Activated CD4-positive, alpha-beta T cell treated with anti-CD3 and anti-CD28 coated beads, Interleukin-2, amount 10 ng/mL, durations not matched to agents 7 days and 5 days (primary cell): ENCODE data around the gene TDRD10. TPM values are rescaled to one million over a fixed set of nuclear protein-coding genes. Genes with fewer than 3 reads are reported as not detected.

ENCODE experiments used
- CTCF ChIA-PET: fragments of 350-600 bp; sonication (Branson Sonifier 250); formaldehyde crosslinking; loops from one replicate; lab custom pipeline; 2021; ENCODE audit warnings: antibody characterized with exemption; lab: Charles Lee
- POLR2A ChIA-PET: fragments of 350-600 bp; sonication (Branson Sonifier 250); formaldehyde crosslinking; loops from one replicate; lab custom pipeline; 2021; ENCODE audit warnings: antibody characterized with exemption; lab: Charles Lee
- DNase-seq: peaks from one replicate; pipeline ENCODE4 v3.0.0-alpha.2; 2020
- H3K27ac Mint-ChIP-seq: one replicate; pipeline ENCODE4 v1.8.0; 2021; ENCODE audit warnings: mild to moderate bottlenecking, moderate library complexity, mixed read lengths
- H3K27me3 Mint-ChIP-seq: one replicate; pipeline ENCODE4 v1.8.0; 2021; ENCODE audit warnings: mixed read lengths
- H3K36me3 Mint-ChIP-seq: one replicate; pipeline ENCODE4 v1.8.0; 2021; ENCODE audit warnings: low read depth, mixed read lengths
- H3K4me1 Mint-ChIP-seq: one replicate; pipeline ENCODE4 v1.8.0; 2021; ENCODE audit warnings: mixed read lengths
- H3K4me3 Mint-ChIP-seq: one replicate; pipeline ENCODE4 v1.8.0; 2021; ENCODE audit warnings: mild to moderate bottlenecking, moderate library complexity, mixed read lengths
- H3K9me3 Mint-ChIP-seq: one replicate; pipeline ENCODE4 v1.8.0; 2021; ENCODE audit warnings: mixed read lengths
- total RNA-seq, 2 experiments: library from RNA; stranded (reverse); gene quantifications; one replicate each; pipeline ENCODE4 v1.2.3, GENCODE V29; 2021

TDRD10 gene
- total RNA-seq, 2 experiments from 2014 or later = not detected

DNA sequence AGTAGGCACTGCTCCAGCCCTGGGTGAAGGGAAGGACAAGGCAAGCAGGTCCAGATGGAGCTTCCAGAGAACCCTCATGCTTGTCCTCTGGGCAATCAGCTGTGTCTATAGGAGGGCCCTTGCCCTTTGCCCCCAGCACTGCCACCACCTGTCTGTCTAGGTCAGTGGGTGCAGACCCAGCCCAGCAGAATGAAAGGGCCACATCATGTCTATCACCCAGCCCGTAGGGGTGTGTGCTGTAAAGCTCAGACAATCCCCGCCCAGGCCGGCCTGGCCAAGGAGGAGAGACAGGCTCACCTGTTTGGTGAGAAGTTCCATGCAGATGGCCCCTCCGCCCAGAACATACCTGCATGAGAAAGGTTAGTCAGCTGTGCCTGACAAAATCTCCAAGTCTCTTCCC, 49.5 kb downstream of the TDRD10 start:
- no peaks in the 10 kb centered on the region for H3K27me3 Mint-ChIP-seq
- DNase-seq = no peak
- ChIA-PET POLR2A (no interaction called here), CTCF (interaction anchor here (0.6 kb wide), 1 partner anchor 1482 kb away, joined by 3 read pairs; no protein-coding TSS in a partner anchor)
- peaks cover 69% of the 10 kb centered on the region for H3K36me3 Mint-ChIP-seq
- no peak overlapping the region for H3K27ac Mint-ChIP-seq
- H3K4me3 Mint-ChIP-seq = no peak overlapping the region
- peaks cover 32% of the 10 kb centered on the region for H3K4me1 Mint-ChIP-seq
- H3K9me3 Mint-ChIP-seq = no peaks in the 10 kb centered on the region

DNA sequence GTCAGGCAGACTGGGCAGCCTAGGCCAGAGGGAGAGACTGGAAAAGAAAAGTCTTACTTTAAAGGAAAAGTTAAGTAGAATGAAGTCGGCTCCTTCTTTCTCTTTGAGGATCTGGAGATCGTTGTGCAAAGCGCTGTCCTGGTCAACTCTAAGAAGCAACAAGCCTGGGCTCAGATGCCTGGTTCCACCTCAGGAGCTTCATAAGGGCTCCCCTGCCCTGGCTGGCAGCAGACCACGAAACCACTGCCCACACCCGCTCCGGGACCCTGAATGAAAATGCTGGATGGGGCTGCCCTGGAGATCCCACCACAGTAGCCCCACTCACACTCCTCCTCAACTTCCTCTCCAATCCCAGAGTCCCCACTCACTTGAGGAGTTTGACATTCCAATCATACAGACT, 50.0 kb downstream of the TDRD10 start:
- CTCF ChIA-PET = interaction anchor here (0.9 kb wide), 1 partner anchor 73 kb away, joined by 4 read pairs; no protein-coding TSS in a partner anchor
- no peak for DNase-seq

DNA sequence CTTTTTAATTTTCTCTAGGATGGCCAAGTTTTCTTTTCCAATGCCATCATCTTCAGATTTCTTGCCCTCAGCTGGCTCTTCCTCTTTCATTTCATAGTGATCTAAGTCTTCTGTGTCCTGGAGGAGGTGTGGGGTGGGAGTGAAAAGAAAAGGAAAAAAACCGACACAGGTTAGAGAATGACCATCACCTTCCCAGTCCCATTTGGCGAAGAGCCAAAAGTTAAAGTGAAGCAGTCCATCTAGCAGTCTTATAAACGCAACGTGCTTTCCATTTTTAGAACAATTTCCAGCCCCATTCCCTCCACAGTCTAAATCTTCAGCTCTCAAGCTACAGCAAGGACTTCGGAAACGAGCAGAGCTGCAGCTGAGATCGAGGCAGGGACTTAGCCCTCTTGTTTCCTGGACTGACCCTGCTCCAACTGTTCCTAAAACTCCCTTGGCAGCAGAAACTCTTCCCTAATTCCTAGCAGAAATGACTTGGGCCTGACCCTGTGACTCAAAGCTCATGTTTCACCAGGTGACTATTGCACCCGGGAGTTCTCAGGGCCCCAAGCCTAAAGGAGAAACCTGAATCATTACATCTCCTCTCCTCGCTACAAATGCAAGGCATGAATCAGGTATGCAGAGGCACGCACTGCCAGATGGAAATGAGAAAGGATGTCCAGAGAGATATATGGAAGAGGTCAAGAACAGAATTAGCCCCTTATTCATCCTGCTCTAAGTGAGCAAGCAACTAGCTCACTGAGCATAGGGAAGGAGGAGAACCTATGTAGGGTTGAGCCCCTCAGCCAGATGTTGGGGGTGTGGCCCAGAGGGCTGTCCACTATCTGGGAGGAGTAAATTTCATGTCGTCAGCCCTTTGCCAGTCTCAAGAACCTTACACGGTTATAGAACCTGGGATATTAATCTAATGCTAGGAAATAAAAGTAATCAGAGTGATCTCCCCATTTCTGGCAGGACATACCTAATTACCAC, 51.3 kb downstream of the TDRD10 start:
- H3K9me3 Mint-ChIP-seq = no peaks in the 10 kb centered on the region
- POLR2A ChIA-PET = no interaction called here

More for the DNA sequence above, 50.0 kb downstream of the TDRD10 start:
- Mint-ChIP-seq H3K27ac (no peak overlapping the region), H3K9me3 (no peaks in the 10 kb centered on the region), H3K4me1 (peaks cover 37% of the 10 kb centered on the region), H3K36me3 (peaks cover 70% of the 10 kb centered on the region), H3K4me3 (no peak overlapping the region), H3K27me3 (no peaks in the 10 kb centered on the region)
- POLR2A ChIA-PET = no interaction called here

DNA sequence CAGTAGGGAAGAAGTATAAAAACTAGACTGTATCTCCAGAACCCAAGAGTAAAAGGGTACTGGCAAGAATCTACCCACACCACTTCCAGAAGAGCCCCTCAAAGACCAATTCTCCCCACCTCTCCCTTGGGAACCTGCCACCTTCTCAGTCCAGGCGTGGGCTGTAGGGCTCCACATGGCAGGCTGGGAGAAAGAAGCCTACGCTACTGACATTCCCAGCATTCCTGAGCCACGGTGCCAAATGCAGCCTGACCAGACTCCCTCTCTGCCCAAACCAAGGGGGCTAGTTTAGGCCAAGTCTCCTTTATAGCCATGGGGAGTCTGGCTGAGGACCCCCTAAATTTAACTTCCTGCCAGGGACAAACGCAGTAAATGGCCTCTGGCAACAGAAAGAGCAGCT, 54.4 kb downstream of the TDRD10 start:
- ChIA-PET CTCF (interaction anchor here (1.0 to 1.6 kb wide), 2 partner anchors 10 to 14 kb away, joined by 3 to 4 read pairs; no protein-coding TSS in a partner anchor), POLR2A (no interaction called here)
- Mint-ChIP-seq H3K27me3 (no peaks in the 10 kb centered on the region), H3K9me3 (no peaks in the 10 kb centered on the region), H3K27ac (peak overlapping the region; percentile 64), H3K36me3 (peaks cover 53% of the 10 kb centered on the region), H3K4me1 (peaks cover 42% of the 10 kb centered on the region), H3K4me3 (peak overlapping the region; percentile 87)
- DNase-seq = no peak

More for the DNA sequence above, 51.3 kb downstream of the TDRD10 start:
- Mint-ChIP-seq H3K4me1 (peaks cover 40% of the 10 kb centered on the region), H3K4me3 (no peak overlapping the region), H3K27me3 (no peaks in the 10 kb centered on the region), H3K36me3 (peaks cover 76% of the 10 kb centered on the region), H3K27ac (no peak overlapping the region)
- CTCF ChIA-PET = interaction anchor here (1.3 to 1.4 kb wide), 2 partner anchors 14 to 74 kb away, joined by 3 to 5 read pairs; no protein-coding TSS in a partner anchor
- DNase-seq = no peak

DNA sequence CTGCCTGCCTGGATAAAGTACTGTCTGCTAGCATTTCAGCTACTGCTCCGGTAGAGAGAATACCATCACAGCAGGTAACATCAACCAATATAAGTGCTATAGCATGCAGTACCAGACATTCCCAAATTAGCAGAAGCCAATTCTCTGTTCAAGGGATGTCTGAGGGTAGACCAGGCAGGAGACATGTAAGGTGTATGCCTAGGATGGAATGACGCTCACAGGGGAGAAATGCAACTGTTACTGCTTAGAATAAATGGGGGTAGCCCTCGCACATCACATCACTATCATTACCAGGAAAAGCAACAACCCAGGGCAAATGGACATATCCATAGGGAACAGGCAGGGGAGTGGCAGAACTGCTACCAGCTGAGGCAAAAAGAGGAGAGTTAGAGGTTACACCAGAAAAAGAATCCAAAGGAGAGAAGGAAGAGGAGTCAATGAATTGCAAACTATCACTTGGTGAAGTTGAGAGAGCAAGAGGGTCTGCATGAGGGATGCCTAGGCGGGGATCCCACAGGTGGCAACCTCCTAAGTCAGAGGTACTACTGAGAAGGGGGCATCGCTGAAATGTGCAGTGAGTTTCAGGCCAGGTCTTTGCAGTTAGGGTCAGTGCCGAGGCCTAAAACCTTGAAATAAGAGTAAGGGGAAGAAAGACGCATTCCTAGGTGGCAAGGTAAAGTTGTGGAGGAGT, 55.4 kb downstream of the TDRD10 start:
- POLR2A ChIA-PET = interaction anchor here (0.6 kb wide), 1 partner anchor 60 kb away, joined by 4 read pairs; no protein-coding TSS in a partner anchor
- no peaks in the 10 kb centered on the region for H3K9me3 Mint-ChIP-seq
- peaks cover 43% of the 10 kb centered on the region for H3K36me3 Mint-ChIP-seq
- H3K4me1 Mint-ChIP-seq = peaks cover 42% of the 10 kb centered on the region
- peak overlapping the region; percentile 91 for H3K27ac Mint-ChIP-seq
- no peak for DNase-seq
- H3K27me3 Mint-ChIP-seq = no peaks in the 10 kb centered on the region
- CTCF ChIA-PET = interaction anchor here (1.0 to 1.5 kb wide), 2 partner anchors 11 to 78 kb away, joined by 3 to 4 read pairs; no protein-coding TSS in a partner anchor
- H3K4me3 Mint-ChIP-seq = peak overlapping the region; percentile 87

DNA sequence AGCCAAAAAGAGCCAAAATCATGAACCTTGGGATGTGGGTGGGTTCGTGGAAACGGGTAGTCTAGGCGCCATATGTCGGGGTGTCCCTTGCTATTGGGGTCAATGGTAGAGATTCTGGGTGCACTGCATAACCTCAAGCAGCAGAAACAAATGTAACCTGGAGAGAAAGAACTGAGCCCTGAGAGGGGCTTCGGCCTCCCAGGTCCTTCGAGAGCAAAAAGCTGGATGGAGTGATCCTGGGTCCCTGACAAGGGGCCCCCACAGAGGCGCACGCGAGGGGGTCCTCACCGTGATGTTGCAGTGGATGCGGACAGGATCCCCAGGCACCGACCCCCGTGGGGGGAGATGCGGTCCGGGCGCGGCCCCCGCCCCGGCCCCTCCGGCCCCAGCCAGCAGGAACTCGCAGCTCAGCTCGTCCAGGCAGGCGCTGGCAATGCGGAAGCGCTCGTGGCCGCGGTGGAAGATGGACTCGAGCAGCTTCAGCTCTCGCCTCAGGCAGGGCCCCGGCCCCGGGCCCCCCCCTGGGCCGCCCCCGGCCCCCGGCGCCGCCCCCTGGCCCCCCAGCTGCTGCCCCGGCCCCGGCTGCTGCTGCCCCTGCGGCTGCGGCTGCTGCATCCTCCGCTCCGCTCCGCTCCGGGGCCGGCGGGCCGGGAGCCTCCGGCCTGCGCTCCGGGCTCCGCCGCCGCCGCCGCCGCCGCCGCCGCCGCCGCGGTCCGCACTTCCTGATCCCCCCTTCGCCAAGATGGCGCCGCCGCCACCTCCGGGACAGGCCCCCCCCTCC, 56.1 kb downstream of the TDRD10 start, which contains the start of gene UBE2Q1:
Gene UBE2Q1 (minus strand): TSS at position 724 of the 781 bp plus-strand sequence. CDS start 109 bp downstream, at position 615.
- H3K27me3 Mint-ChIP-seq = no peaks in the 10 kb centered on the region
- ChIA-PET CTCF (interaction anchor here (0.7 to 1.5 kb wide), 2 partner anchors 37 to 78 kb away, joined by 3 to 4 read pairs; no protein-coding TSS in a partner anchor), POLR2A (interaction anchor here (0.6 kb wide), 1 partner anchor 60 kb away, joined by 4 read pairs; no protein-coding TSS in a partner anchor)
- peaks cover 42% of the 10 kb centered on the region for H3K4me1 Mint-ChIP-seq
- peak within 1 kb of the TSS; percentile 87 for H3K4me3 Mint-ChIP-seq
- peaks cover 37% of the 10 kb centered on the region for H3K36me3 Mint-ChIP-seq
- DNase-seq = peak; percentile 40
- peak within 1 kb of the TSS; percentile 91 for H3K27ac Mint-ChIP-seq
- H3K9me3 Mint-ChIP-seq = no peaks in the 10 kb centered on the region

DNA sequence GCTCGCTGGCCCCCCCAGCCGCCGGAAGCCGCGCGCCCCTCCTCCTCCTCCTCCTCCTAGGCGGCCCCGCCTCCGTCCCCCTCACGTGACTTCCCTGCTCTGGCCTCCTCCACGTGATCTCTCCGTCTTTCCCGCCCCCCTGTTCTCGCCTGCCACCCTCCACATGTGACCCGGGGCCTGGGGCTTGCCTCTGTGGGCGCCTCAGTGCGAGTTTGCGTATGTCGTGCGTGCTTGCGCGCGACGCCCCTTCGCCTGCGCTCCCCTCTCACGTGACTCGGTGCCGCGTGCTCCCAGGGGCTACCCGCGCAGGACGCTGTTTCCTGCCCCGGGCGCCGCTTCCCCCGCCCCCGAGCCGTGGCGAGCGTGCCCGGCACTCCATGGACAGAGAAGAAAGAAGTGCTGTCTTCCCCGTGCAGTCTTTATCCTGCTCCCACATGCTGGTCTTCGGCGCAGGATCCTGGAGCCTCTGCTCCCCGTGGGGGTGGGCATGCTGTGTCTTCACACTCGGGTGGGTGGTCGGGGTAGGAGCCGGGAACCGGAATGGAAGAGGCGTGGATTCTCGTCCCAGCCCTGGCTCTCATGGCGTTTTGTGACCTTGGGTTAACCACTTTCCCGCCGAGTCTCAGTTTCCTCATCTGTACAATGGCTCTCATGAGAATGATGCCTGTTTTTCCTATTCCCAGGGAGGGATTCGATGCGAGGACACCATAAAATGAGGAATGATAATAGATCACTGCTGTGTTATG, 56.9 kb downstream of the TDRD10 start:
- Mint-ChIP-seq H3K9me3 (no peaks in the 10 kb centered on the region), H3K4me1 (peaks cover 42% of the 10 kb centered on the region), H3K27me3 (no peaks in the 10 kb centered on the region), H3K36me3 (peaks cover 29% of the 10 kb centered on the region), H3K27ac (peak overlapping the region; percentile 90), H3K4me3 (peak overlapping the region; percentile 84)
- ChIA-PET CTCF (interaction anchor here (0.7 to 2.3 kb wide), 28 partner anchors 9 to 441 kb away, joined by 3 to 11 read pairs (median 4); partner anchors contain the start of genes CHRNB2, LENEP and PMVK), POLR2A (no interaction called here)
- DNase-seq = peak; percentile 99

DNA sequence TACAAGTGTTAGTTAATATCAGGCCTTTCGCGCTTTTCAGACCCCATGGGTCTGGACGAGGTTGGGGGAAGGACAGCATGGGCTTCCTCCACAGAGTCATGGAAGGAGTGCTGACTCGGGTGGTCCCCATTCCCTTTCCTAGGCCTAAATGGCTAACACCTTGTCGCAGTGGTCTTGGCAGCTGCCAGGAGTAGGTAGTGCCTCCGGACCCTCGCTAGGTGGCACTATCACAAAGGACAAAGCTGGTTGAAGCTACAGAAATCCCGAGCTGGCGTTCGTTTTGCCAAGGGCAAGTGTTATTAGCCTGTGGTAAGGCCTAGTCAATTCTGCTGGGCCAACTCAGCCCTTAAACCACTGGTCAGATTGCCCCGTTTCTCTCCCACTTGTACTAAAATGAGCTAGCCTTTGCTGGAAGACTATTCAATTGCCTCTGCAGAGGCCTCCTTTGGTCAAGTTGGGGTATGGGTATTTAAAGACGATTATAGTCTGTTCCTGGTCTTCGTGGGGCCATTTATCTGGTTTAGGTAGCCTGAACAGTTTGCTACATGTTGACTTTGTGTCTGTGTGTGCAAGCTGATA, 57.5 kb downstream of the TDRD10 start:
- Mint-ChIP-seq H3K4me1 (peaks cover 42% of the 10 kb centered on the region), H3K36me3 (peaks cover 26% of the 10 kb centered on the region), H3K27me3 (no peaks in the 10 kb centered on the region), H3K9me3 (no peaks in the 10 kb centered on the region), H3K4me3 (peak overlapping the region; percentile 84), H3K27ac (peak overlapping the region; percentile 90)
- ChIA-PET POLR2A (no interaction called here), CTCF (interaction anchor here (0.6 to 2.3 kb wide), 37 partner anchors 8 to 526 kb away, joined by 3 to 11 read pairs (median 4); partner anchors contain the start of genes CHRNB2, LENEP and PMVK)
- peak; percentile 91 for DNase-seq

DNA sequence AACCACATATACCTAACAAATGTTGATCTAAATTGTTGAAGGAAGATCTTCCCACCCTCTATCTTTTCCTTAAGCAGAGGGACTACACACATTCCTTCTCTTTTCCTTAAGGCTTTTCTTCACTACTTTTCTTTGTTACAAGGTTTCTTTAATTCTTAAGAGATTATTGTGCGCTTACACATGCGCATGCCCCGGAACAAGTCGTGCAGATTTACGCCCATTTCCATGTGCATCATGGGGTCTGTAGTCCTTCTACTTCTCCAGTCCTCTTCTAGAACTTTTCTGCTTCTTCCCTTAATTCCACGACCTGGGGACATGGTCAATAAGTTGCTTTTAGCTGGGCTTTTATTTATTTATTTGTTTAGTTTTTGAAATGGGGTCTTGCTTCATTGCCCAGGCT, 63.9 kb downstream of the TDRD10 start:
- Mint-ChIP-seq H3K4me1 (peaks cover 8% of the 10 kb centered on the region), H3K9me3 (no peaks in the 10 kb centered on the region), H3K27ac (no peak overlapping the region), H3K4me3 (no peak overlapping the region), H3K36me3 (no peaks in the 10 kb centered on the region), H3K27me3 (peaks cover 21% of the 10 kb centered on the region)
- no peak for DNase-seq
- POLR2A ChIA-PET = no interaction called here
- CTCF ChIA-PET = no interaction called here

DNA sequence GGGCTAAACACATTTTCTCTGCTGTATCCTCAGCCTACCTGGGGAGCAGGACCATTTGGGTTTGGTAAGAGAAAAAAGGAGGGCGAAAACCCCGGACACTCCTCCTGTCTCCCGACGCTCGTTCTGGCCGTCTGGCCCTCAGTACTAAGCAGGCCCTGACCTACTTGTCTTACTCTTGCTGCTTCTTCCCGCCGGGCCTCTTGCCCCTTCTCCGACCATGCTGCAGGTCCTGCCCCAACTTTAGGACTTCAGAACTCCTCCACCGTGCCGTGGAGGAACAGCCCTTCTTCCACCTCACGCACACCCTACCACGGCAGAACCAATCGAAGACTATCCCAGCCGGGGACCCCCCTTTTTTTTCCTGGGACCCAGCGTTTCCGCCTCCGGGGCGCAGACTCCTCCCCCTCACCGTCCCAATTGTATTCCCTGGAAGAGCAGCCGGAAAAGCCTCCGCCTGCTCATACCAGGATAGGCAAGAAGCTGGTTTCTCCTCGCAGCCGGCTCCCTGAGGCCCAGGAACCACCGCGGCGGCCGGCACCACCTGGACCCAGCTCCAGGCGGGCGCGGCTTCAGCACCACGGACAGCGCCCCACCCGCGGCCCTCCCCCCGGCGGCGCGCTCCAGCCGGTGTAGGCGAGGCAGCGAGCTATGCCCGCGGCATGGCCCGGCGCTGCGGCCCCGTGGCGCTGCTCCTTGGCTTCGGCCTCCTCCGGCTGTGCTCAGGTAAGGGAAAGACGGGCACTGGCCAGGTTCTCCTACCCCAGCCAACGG, 65.6 kb downstream of the TDRD10 start, which contains the start of gene CHRNB2:
Gene CHRNB2 (plus strand): TSS at position 393 of the 771 bp plus-strand sequence. CDS start 267 bp downstream, at position 660.
- CTCF ChIA-PET = interaction anchor here (0.5 to 1.3 kb wide), 7 partner anchors 8 to 483 kb away, joined by 3 to 5 read pairs (median 4); partner anchors contain the start of gene ADAM15

More for the DNA sequence above, 65.6 kb downstream of the TDRD10 start, which contains the start of gene CHRNB2:
- peak; percentile 75 for DNase-seq
- Mint-ChIP-seq H3K9me3 (no peaks in the 10 kb centered on the region), H3K36me3 (no peaks in the 10 kb centered on the region), H3K4me3 (no peak within 1 kb of the TSS), H3K27me3 (peaks cover 21% of the 10 kb centered on the region), H3K27ac (no peak within 1 kb of the TSS), H3K4me1 (peaks cover 8% of the 10 kb centered on the region)
- POLR2A ChIA-PET = interaction anchor here (0.7 kb wide), 1 partner anchor 369 kb away, joined by 3 read pairs; the partner anchor contains the start of gene PMVK
